ENCODE data around the gene MTCL1. TPM values are rescaled to one million over a fixed set of nuclear protein-coding genes. Genes with fewer than 3 reads are reported as not detected.
"Not testable (repeated sequence)": the region's sequence is repeated elsewhere in the genome, so short reads cannot be mapped to it uniquely, and the experiment has no call there.

Gene MTCL1
- total RNA-seq, 1 experiment from 2014 or later: 11.2 TPM

- ChIA-PET POLR2A (ENCODE audit: low non-redundant PET) (no interaction called here), CTCF (no interaction called here)
- intact Hi-C loops (cut with micrococcal nuclease; ENCODE audit: unreplicated experiment): no loop called here
- no TSS peak for BruUV-seq (replicated peaks)
- Histone ChIP-seq H3K27me3 (replicated peaks; ENCODE audit: insufficient read depth, low read depth, low read length, poor library complexity) (no peaks in the 10 kb centered on the region), H3K9me3 (ENCODE audit: low read depth, low read length, poor library complexity, severe bottlenecking) (peaks cover 6% of the 10 kb centered on the region), H3K36me3 (ENCODE audit: insufficient read depth, low read length, poor library complexity, severe bottlenecking) (no peaks in the 10 kb centered on the region), H3K4me1 (ENCODE audit: insufficient read depth, low read length, poor library complexity, severe bottlenecking) (no peaks in the 10 kb centered on the region), H3K4me3 (ENCODE audit: low read depth, low read length, poor library complexity, severe bottlenecking) (no peak overlapping the region), H3K27ac (ENCODE audit: low read depth, low read length, poor library complexity, severe bottlenecking) (no peak overlapping the region)
- DNase-seq (ENCODE audit: low spot score): no peak
- TF ChIP-seq EZH2 (IDR thresholded peaks at IDR 0.05; ENCODE audit: borderline replicate concordance, low read depth, low read length, poor library complexity, severe bottlenecking) (no peak), CTCF (conservative IDR thresholded peaks at IDR 0.05; ENCODE audit: low read depth, low read length) (no peak)
Observed at GRCh38 chr18:8760984-8761383, 55.6 kb downstream of the MTCL1 start.

- intact Hi-C loops (cut with micrococcal nuclease; ENCODE audit: unreplicated experiment); H3K36me3 ChIP-seq (ENCODE audit: insufficient read depth, low read length, poor library complexity, severe bottlenecking); H3K27ac ChIP-seq (ENCODE audit: low read depth, low read length, poor library complexity, severe bottlenecking); H3K27me3 ChIP-seq (replicated peaks; ENCODE audit: insufficient read depth, low read depth, low read length, poor library complexity); DNase-seq (ENCODE audit: low spot score); H3K4me1 ChIP-seq (ENCODE audit: insufficient read depth, low read length, poor library complexity, severe bottlenecking); H3K4me3 ChIP-seq (ENCODE audit: low read depth, low read length, poor library complexity, severe bottlenecking); CTCF ChIA-PET; BruUV-seq (replicated peaks); H3K9me3 ChIP-seq (ENCODE audit: low read depth, low read length, poor library complexity, severe bottlenecking); POLR2A ChIA-PET (ENCODE audit: low non-redundant PET): not testable (repeated sequence)
Observed at GRCh38 chr18:8761535-8761934, 56.2 kb downstream of the MTCL1 start.

- ChIA-PET CTCF (no interaction called here), POLR2A (ENCODE audit: low non-redundant PET) (no interaction called here)
- Histone ChIP-seq H3K9me3 (ENCODE audit: low read depth, low read length, poor library complexity, severe bottlenecking) (peaks cover 6% of the 10 kb centered on the region), H3K36me3 (ENCODE audit: insufficient read depth, low read length, poor library complexity, severe bottlenecking) (no peaks in the 10 kb centered on the region), H3K4me1 (ENCODE audit: insufficient read depth, low read length, poor library complexity, severe bottlenecking) (no peaks in the 10 kb centered on the region), H3K4me3 (ENCODE audit: low read depth, low read length, poor library complexity, severe bottlenecking) (no peak overlapping the region), H3K27ac (ENCODE audit: low read depth, low read length, poor library complexity, severe bottlenecking) (no peak overlapping the region), H3K27me3 (replicated peaks; ENCODE audit: insufficient read depth, low read depth, low read length, poor library complexity) (no peaks in the 10 kb centered on the region)
- intact Hi-C loops (cut with micrococcal nuclease; ENCODE audit: unreplicated experiment): no loop called here
- no peak for TF ChIP-seq EZH2 (IDR thresholded peaks at IDR 0.05; ENCODE audit: borderline replicate concordance, low read depth, low read length, poor library complexity, severe bottlenecking)
- no peak for TF ChIP-seq CTCF (conservative IDR thresholded peaks at IDR 0.05; ENCODE audit: low read depth, low read length)
- no peak for DNase-seq (ENCODE audit: low spot score)
- BruUV-seq (replicated peaks): no TSS peak
Observed at GRCh38 chr18:8762968-8763367, 57.6 kb downstream of the MTCL1 start.

GRCh38 chr18:8763611-8764010 is 58.3 kb downstream of the MTCL1 start:
- Histone ChIP-seq H3K9me3 (ENCODE audit: low read depth, low read length, poor library complexity, severe bottlenecking) (peaks cover 6% of the 10 kb centered on the region), H3K4me3 (ENCODE audit: low read depth, low read length, poor library complexity, severe bottlenecking) (no peak overlapping the region), H3K4me1 (ENCODE audit: insufficient read depth, low read length, poor library complexity, severe bottlenecking) (no peaks in the 10 kb centered on the region), H3K27ac (ENCODE audit: low read depth, low read length, poor library complexity, severe bottlenecking) (no peak overlapping the region), H3K36me3 (ENCODE audit: insufficient read depth, low read length, poor library complexity, severe bottlenecking) (no peaks in the 10 kb centered on the region), H3K27me3 (replicated peaks; ENCODE audit: insufficient read depth, low read depth, low read length, poor library complexity) (no peaks in the 10 kb centered on the region)
- TF ChIP-seq EZH2 (IDR thresholded peaks at IDR 0.05; ENCODE audit: borderline replicate concordance, low read depth, low read length, poor library complexity, severe bottlenecking) (no peak), CTCF (conservative IDR thresholded peaks at IDR 0.05; ENCODE audit: low read depth, low read length) (no peak)
- ChIA-PET POLR2A (ENCODE audit: low non-redundant PET) (no interaction called here), CTCF (no interaction called here)
- no peak for DNase-seq (ENCODE audit: low spot score)
- intact Hi-C loops (cut with micrococcal nuclease; ENCODE audit: unreplicated experiment): no loop called here
- BruUV-seq (replicated peaks): no TSS peak

All from A673 (cell line).